MCF 10A (cell line): ENCODE results near the gene ADARB2. TPM values are rescaled to one million over a fixed set of nuclear protein-coding genes. Genes with fewer than 3 reads are reported as not detected.
"Not testable (repeated sequence)": the region's sequence is repeated elsewhere in the genome, so short reads cannot be mapped to it uniquely, and the experiment has no call there.

Source experiments
- BruUV-seq: library from RNA; stranded (reverse); fragments of 400-500 nt; replicated peaks from 2 replicates; lab custom pipeline; 2021; lab: Mats Ljungman, UMichigan
- CTCF ChIA-PET: fragments of 300-600 bp; sonication (Branson Sonifier 250); formaldehyde crosslinking; extraction: SDS; loops from one replicate; lab custom pipeline; 2021; ENCODE audit warnings: antibody characterized with exemption, inconsistent platforms; lab: Yijun Ruan, JAX
- POLR2A ChIA-PET: fragments of 300-600, 350-650 bp; sonication (Branson Sonifier 250); formaldehyde crosslinking; extraction: SDS; loops from one replicate; lab custom pipeline; 2020; ENCODE audit warnings: antibody characterized with exemption, inconsistent platforms; lab: Yijun Ruan, JAX
- DNase-seq: peaks from one replicate; pipeline ENCODE4 v3.0.0-alpha.2; 2018; ENCODE audit not compliant: unreplicated experiment
- H3K27ac Mint-ChIP-seq: one replicate; pipeline ENCODE4 v1.8.0; 2022; ENCODE audit warnings: mild to moderate bottlenecking, low read depth, mixed read lengths; ENCODE audit not compliant: unreplicated experiment
- H3K27me3 Mint-ChIP-seq: one replicate; pipeline ENCODE4 v1.8.0; 2022; ENCODE audit warnings: mixed read lengths; ENCODE audit not compliant: insufficient read depth, unreplicated experiment
- H3K36me3 Mint-ChIP-seq: one replicate; pipeline ENCODE4 v1.8.0; 2022; ENCODE audit warnings: mild to moderate bottlenecking, moderate library complexity, mixed read lengths; ENCODE audit not compliant: insufficient read depth, unreplicated experiment
- H3K4me1 Mint-ChIP-seq: one replicate; pipeline ENCODE4 v1.8.0; 2022; ENCODE audit warnings: mixed read lengths; ENCODE audit not compliant: insufficient read depth, unreplicated experiment
- H3K4me3 Mint-ChIP-seq: one replicate; pipeline ENCODE4 v1.8.0; 2022; ENCODE audit warnings: mild to moderate bottlenecking, moderate library complexity, mixed read lengths; ENCODE audit not compliant: unreplicated experiment
- H3K9me3 Mint-ChIP-seq: one replicate; pipeline ENCODE4 v1.8.0; 2022; ENCODE audit warnings: mixed read lengths; ENCODE audit not compliant: unreplicated experiment
- CTCF ChIP-seq: fragments of 200-600 bp; IDR thresholded peaks from one replicate; pipeline ENCODE4 v1.8.0; 2022; ENCODE audit warnings: antibody characterized with exemption, mild to moderate bottlenecking; ENCODE audit not compliant: unreplicated experiment
- intact Hi-C: fragments of 100-400 bp; cut with micrococcal nuclease; formaldehyde crosslinking; loops from 2 replicates; pipeline ENCODE4 v1.14.1; 2022
- total RNA-seq: library from RNA; stranded (reverse); gene quantifications from 2 replicates; pipeline ENCODE4 v1.2.3, GENCODE V29; 2022

ADARB2 gene
- total RNA-seq, 1 experiment from 2014 or later, result 0.96 TPM

GRCh38 chr10:1620803-1621202, 116.5 kb downstream of the ADARB2 start:
- ChIA-PET POLR2A (no interaction called here), CTCF (no interaction called here)
- peaks cover 8% of the 10 kb centered on the region for H3K9me3 Mint-ChIP-seq
- no peaks in the 10 kb centered on the region for H3K36me3 Mint-ChIP-seq
- BruUV-seq, result no TSS peak
- TF ChIP-seq CTCF, result no peak
- no peak overlapping the region for H3K27ac Mint-ChIP-seq
- intact Hi-C loops, result no loop called here
- H3K4me1 Mint-ChIP-seq, result no peaks in the 10 kb centered on the region
- H3K27me3 Mint-ChIP-seq, result no peaks in the 10 kb centered on the region
- no peak overlapping the region for H3K4me3 Mint-ChIP-seq
- peak; percentile 9 for DNase-seq

- H3K27ac Mint-ChIP-seq, H3K27me3 Mint-ChIP-seq, H3K4me3 Mint-ChIP-seq, BruUV-seq, H3K4me1 Mint-ChIP-seq, CTCF ChIA-PET, H3K36me3 Mint-ChIP-seq, intact Hi-C loops, H3K9me3 Mint-ChIP-seq: not testable (repeated sequence)
- POLR2A ChIA-PET, result interaction anchor here (2.4 kb wide), 1 partner anchor 17 kb away, joined by 11 read pairs; no protein-coding TSS in a partner anchor
- DNase-seq, result peak; percentile 21
These were observed 119.7 kb downstream of the ADARB2 start for GRCh38 chr10:1617376-1618317.

GRCh38 chr10:1616701-1617100, 120.6 kb downstream of the ADARB2 start:
- H3K4me3 Mint-ChIP-seq, DNase-seq, H3K27me3 Mint-ChIP-seq, H3K4me1 Mint-ChIP-seq, H3K36me3 Mint-ChIP-seq, POLR2A ChIA-PET, H3K27ac Mint-ChIP-seq, intact Hi-C loops, H3K9me3 Mint-ChIP-seq, BruUV-seq, CTCF ChIA-PET: not testable (repeated sequence)

- no peaks in the 10 kb centered on the region for H3K27me3 Mint-ChIP-seq
- H3K4me3 Mint-ChIP-seq, result no peak overlapping the region
- H3K9me3 Mint-ChIP-seq, result peaks cover 8% of the 10 kb centered on the region
- no TSS peak for BruUV-seq
- no peaks in the 10 kb centered on the region for H3K36me3 Mint-ChIP-seq
- POLR2A ChIA-PET, result no interaction called here
- no peak for DNase-seq
- H3K27ac Mint-ChIP-seq, result no peak overlapping the region
- CTCF ChIA-PET, result interaction anchor here (0.7 kb wide), 1 partner anchor 1151 kb away, joined by 6 read pairs; no protein-coding TSS in a partner anchor
- TF ChIP-seq CTCF, result no peak
- no peaks in the 10 kb centered on the region for H3K4me1 Mint-ChIP-seq
- intact Hi-C loops, result no loop called here
These were observed 122.0 kb downstream of the ADARB2 start for GRCh38 chr10:1615186-1615954.
